ENCODE results near the gene OR1J2.
A peak's percentile ranks its signal among the peaks of the same experiment; 100 is the strongest.
"Not testable (repeated sequence)": the region's sequence is repeated elsewhere in the genome, so short reads cannot be mapped to it uniquely, and the experiment has no call there.

Gene OR1J2

GRCh38 chr9:122510502-122510901 is at the start of gene OR1J2:
Gene OR1J2, plus strand, starts transcription at chr9:122510802. Its CDS starts 0 bp downstream, at chr9:122510802.
- no peak for DNase-seq

- peak; percentile 81 for DNase-seq
Observed at GRCh38 chr9:122463828-122464632, 46.6 kb upstream of the OR1J2 start.

- DNase-seq: peak; percentile 87
Observed at GRCh38 chr9:122464633-122465567, 45.7 kb upstream of the OR1J2 start.

DNA sequence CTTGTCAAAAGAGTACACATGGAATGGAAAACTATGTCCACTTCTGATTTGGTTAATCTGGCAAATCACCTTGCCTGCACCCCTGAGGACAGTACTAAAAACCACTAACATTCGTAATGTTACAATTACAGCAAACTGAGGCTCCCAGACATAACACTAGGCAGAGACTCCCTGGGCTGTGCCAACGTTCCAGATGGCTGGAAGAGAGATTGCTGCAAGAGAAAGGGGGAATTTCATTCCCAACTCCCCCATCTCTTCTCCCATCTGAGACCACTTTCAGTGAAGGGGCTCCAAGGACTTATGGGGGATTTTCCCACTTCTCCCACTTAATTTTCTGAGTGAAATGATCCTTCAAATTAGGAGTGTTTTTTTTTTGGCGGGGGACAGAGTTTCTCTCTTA is 44.1 kb upstream of the OR1J2 start:
- no peak for DNase-seq

- DNase-seq: no peak
Observed at GRCh38 chr9:122468735-122469134, 41.9 kb upstream of the OR1J2 start.

DNA sequence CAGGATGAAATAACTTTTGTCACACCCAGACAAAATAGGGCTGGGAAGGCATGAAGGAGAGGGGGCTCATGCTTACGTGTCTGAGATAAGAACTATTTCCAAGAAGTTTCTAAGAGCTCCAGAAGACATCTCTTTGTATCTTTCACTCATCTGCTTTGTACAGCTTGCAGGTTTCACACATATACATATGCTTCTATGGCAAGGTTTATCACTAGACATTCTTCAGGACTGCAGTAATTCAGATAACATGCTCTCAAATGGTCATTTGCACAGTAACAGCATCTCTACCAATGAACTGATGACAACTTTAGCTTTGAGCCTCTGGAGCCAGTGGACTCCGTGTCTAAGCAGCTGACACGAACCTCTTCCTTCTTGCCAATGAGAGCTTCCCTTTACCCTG is 36.0 kb upstream of the OR1J2 start:
- no peak for DNase-seq

DNA sequence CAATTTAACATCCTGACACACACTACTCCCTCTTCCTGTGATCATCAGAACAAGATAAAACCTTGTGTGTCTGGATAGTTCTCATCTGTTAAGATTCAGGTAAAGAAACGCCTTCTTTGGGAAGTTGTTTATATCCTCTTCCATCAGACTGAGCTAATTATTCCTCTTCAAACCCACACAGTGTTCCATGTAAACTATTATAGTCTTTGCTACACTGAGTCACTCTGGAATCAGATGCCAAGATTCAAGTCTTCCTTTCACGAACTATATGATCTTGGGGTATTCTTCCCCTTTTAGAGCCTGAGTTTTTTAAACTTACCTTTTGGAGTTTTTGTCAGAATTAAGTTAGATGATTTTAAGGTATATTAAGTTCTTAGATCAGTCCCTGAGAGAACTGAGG is 34.9 kb upstream of the OR1J2 start:
- no peak for DNase-seq

GRCh38 chr9:122477346-122477745 is 33.3 kb upstream of the OR1J2 start:
- no peak for DNase-seq

DNA sequence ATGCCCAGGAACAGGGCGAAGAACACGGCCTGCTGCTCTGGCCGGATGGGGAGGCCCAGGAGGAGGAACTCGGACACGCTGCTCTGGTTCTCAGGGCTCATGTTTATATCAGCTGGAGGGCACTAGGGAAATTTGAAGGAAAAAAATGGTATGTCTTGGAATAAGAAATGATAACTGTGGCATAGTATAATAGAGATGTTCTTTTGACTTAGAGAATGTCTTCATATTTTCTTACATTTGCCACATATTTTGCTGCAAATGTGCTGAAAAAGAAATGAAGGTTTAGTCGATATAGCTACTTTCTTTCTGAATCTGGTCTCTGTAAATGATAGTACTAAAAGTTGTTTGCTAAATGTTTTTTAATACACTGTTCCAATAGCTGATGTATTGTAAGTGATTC is 32.8 kb upstream of the OR1J2 start, which contains the start of gene OR1J1:
Gene OR1J1 (minus strand): TSS at position 101 of the 400 bp plus-strand sequence. CDS start 0 bp downstream, at position 101.
- DNase-seq: no peak

GRCh38 chr9:122479062-122479461 is 31.5 kb upstream of the OR1J2 start:
- no peak for DNase-seq

DNA sequence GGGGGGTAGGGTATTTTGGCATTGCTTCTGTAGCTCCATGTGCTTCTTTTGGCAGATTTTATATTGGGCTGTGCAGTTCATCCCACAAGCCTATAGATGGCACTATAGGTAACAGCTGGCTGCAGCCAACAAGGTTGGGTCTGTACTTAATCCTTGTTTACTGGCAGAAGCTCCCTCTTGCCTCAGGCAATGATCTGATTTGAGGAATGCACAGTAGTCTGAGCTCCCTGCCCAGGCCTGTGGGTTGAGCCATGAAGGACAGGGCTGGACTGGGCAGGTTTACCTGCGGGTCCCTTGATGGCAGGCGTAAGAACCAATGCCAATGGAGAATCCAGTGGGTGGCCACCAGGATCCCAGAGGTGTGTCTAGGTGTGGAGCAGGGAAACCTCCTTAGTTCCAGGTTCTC is 11.7 kb upstream of the OR1J2 start:
- DNase-seq: peak; percentile 90

DNA sequence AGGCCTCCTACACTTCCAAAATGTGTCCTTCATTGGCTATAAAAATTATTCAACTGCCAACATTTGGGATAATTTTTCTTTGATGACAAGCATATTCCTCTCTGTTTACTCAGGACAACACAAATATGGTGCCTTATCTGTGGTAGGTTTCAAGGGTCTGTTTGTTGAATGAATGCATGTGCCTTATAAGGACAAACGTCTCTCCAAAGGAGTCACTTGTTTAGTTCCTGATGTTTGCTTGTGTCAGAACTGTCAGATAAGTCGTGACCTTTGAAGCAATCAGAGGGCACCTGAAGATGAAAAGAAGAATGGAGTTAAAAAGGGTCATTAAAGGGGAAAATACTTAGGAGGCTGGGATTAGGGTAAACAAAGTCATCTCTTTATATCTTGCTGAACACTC is 3.6 kb upstream of the OR1J2 start:
- no peak for DNase-seq

- no peak for DNase-seq
Observed at GRCh38 chr9:122518226-122518625, 7.6 kb downstream of the OR1J2 start.

DNA sequence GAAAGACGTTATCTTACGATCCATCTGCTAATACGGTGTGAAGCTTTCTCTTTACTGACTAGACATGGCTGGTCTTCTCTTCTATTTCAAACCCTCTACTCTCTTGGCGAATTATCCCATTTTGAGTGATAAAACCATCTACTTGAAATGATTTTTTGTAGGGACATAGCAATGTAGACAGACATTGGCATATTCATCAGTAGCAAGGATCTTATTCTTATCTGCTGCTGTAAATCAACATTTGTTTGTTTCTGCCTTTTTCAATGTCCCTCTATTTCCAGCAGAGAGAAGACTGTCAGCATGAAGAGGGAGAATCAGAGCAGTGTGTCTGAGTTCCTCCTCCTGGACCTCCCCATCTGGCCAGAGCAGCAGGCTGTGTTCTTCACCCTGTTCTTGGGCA is 8.2 kb downstream of the OR1J2 start, which contains the start of gene OR1J4:
Gene OR1J4 (plus strand): TSS at position 301 of the 400 bp plus-strand sequence. CDS start 0 bp downstream, at position 301.
- DNase-seq: no peak

DNA sequence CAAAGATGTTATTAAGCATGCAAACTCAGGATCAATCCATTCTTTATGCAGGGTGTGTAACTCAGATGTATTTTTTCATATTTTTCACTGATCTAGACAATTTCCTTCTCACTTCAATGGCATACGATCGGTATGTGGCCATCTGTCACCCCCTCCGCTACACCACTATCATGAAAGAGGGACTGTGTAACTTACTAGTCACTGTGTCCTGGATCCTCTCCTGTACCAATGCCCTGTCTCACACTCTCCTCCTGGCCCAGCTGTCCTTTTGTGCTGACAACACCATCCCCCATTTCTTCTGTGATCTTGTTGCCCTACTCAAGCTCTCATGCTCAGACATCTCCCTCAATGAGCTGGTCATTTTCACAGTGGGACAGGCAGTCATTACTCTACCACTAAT is 8.8 kb downstream of the OR1J2 start:
- DNase-seq: no peak

GRCh38 chr9:122526602-122527001 is 16.0 kb downstream of the OR1J2 start:
- no peak for DNase-seq

GRCh38 chr9:122527193-122527592 is 16.6 kb downstream of the OR1J2 start, which contains the start of gene OR1N1:
Gene OR1N1, minus strand, starts transcription at chr9:122527293. Its CDS starts 0 bp downstream, at chr9:122527293.
- DNase-seq: peak; percentile 38

DNA sequence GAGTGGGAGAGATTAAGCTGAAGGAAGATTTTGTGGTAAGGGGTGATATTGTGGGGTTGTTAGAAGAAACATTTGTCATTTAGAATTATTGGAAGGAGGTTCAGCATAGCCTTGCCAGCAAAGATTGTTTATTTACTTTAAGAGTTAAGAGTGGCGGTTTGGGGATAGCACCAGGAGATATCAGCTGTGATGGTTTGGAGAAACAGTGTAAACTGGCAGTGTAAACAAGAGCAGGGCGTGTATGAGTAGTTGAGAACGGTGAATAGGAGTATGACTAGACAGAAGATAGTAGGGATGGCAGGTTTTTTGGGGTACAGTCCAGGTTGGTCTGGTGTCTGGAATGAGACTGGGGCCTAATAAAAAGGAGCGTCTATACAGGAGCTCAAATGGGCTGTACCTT is 20.6 kb downstream of the OR1J2 start:
- not testable (repeated sequence) for DNase-seq

DNA sequence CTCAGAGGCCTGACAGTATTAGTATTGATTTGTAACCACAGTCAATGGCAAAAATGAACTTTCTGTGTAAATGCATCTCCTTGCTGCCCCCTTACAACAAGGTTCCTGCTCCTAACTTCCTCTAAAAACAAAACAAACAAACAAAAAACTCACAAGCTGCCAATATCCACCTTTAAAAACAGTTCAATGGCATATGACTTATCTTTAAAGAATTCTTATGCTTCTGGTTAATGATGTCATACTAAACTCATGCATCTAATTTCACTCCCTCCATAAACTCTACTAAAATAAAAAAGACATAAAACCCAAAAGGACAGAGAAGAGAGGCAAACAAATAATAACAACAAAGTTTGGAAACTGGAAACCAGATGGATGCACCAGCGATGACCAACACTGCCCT is 25.5 kb downstream of the OR1J2 start:
- DNase-seq: no peak

- DNase-seq: not testable (repeated sequence)
Observed at GRCh38 chr9:122537066-122537465, 26.5 kb downstream of the OR1J2 start.

DNA sequence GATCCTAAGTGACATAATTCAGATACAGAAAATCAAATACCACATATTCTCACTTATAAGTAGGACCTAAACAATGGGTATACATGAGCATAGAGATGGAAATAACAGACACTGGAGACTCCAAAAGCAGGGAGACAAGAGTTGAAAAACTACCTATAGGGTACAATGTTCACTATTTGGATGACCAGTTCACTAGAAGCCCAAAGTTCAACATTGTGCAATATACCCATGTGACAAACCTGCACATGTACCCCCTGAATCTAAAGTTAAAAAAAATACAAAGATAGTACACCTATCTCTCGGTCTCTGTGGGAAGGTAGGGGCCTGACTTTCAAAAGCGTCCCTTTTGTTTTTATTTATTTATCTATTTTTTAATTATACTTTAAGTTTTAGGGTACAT is 28.2 kb downstream of the OR1J2 start:
- DNase-seq: no peak

- DNase-seq: peak; percentile 13
Observed at GRCh38 chr9:122546196-122546595, 35.6 kb downstream of the OR1J2 start.

DNA sequence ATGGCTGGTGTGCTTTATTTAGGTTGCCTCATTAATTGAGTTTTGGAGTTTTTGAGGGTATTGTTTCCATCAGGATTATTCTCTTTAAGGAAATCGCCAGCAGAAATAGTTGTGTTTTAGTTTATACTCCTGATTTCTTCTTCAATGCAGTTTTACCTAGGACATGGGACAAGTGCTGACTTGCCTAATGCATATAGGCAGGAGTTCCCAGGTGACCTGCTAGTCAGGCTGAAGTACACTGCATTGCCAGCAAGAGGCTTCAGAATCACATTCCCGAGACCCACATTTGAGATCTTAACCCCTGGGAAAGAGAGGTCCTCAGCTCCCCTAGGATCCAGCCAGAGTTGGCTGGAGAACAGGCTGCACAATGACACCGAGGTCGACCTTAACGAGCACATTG is 40.8 kb downstream of the OR1J2 start:
- no peak for DNase-seq

DNA sequence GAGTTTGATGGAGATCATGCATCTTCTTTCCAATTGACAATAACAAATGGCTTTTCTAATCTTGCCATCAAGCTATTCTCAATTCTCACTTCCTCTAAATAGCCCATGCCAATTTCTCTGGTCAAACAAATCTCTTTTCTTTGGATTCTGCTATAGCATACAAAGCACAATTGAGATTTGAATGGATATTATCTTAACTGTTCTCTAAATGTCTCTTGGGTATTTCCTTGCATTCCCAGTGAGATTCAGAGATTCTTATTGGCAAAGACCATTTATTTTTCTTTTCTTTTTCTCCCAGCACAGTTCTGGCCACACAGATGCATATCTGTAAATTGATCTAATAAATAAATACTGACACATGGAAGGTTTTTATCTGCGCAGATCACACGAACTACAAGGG is 42.2 kb downstream of the OR1J2 start, which contains the start of gene OR1N2:
Gene OR1N2 (plus strand): TSS at position 301 of the 400 bp plus-strand sequence. CDS start 100 bp downstream, outside the sequence.
- DNase-seq: no peak
